IMR-90 (cell line): ENCODE data around the gene ZFAND2B. TPM values are rescaled to one million over a fixed set of nuclear protein-coding genes. Genes with fewer than 3 reads are reported as not detected.
A peak's percentile ranks its signal among the peaks of the same experiment; 100 is the strongest.

ENCODE experiments used
- ATAC-seq: fragments of 200-7000 bp; cut with Tn5 transposase; 2 replicates; pipeline ENCODE4 v1.9.1; 2020; ENCODE audit warnings: low read depth, mild to moderate bottlenecking, moderate library complexity
- BruUV-seq: library from RNA; stranded (reverse); fragments of 400-500 nt; replicated peaks from 2 replicates; lab custom pipeline; 2021; lab: Mats Ljungman, UMichigan
- CTCF ChIA-PET: fragments of 300-600 bp; formaldehyde crosslinking; extraction: SDS; loops from one replicate; lab custom pipeline; 2021; ENCODE audit warnings: antibody characterized with exemption; lab: Yijun Ruan, JAX
- POLR2A ChIA-PET: fragments of 300-600 bp; sonication (Branson Sonifier 250); formaldehyde crosslinking; loops from one replicate; lab custom pipeline; 2022; ENCODE audit warnings: antibody characterized with exemption; ENCODE audit not compliant: unreplicated experiment; lab: Charles Lee
- DNase-seq: peaks from one replicate; pipeline ENCODE4 v3.0.0; 2013
- H2AFZ ChIP-seq: replicated peaks from 2 replicates; pipeline ENCODE3; 2013; ENCODE audit warnings: low read length, mild to moderate bottlenecking; ENCODE audit not compliant: poor library complexity
- H2AK5ac ChIP-seq: 2 replicates; pipeline ENCODE4 v1.6.1; 2013; ENCODE audit warnings: low read depth, low read length, inconsistent platforms
- H2AK9ac ChIP-seq: replicated peaks from 2 replicates; pipeline ENCODE3; 2013; ENCODE audit warnings: mild to moderate bottlenecking, low read depth, low read length, moderate library complexity; ENCODE audit not compliant: poor library complexity
- H2BK120ac ChIP-seq: 2 replicates; pipeline ENCODE4 v1.6.1; 2013; ENCODE audit warnings: low read depth, low read length, inconsistent platforms
- H2BK15ac ChIP-seq: 3 replicates; pipeline ENCODE4 v1.6.1; 2013; ENCODE audit warnings: low read depth, low read length, inconsistent platforms
- H2BK20ac ChIP-seq: 2 replicates; pipeline ENCODE4 v1.6.1; 2013; ENCODE audit warnings: low read depth, mild to moderate bottlenecking, inconsistent platforms, low read length, moderate library complexity
- H2BK5ac ChIP-seq: 2 replicates; pipeline ENCODE4 v1.6.1; 2013; ENCODE audit warnings: mild to moderate bottlenecking, low read depth, low read length, inconsistent platforms; ENCODE audit not compliant: poor library complexity, severe bottlenecking
- H3K14ac ChIP-seq: replicated peaks from 2 replicates; pipeline ENCODE4 v1.6.1; 2013; ENCODE audit warnings: low read depth, low read length, inconsistent platforms
- H3K18ac ChIP-seq: 2 replicates; pipeline ENCODE4 v1.6.1; 2013; ENCODE audit warnings: low read depth, low read length, control low read depth
- H3K23ac ChIP-seq: 2 replicates; pipeline ENCODE4 v1.6.1; 2013; ENCODE audit warnings: low read depth, low read length, inconsistent platforms
- H3K27ac ChIP-seq: 2 replicates; pipeline ENCODE4 v1.5.1; 2013; ENCODE audit warnings: mild to moderate bottlenecking, control low read depth, low read length; ENCODE audit not compliant: insufficient read depth
- H3K27me3 ChIP-seq: 2 replicates; pipeline ENCODE4 v1.6.1; 2013; ENCODE audit warnings: low read length; ENCODE audit not compliant: control insufficient read depth, insufficient read depth
- H3K36me3 ChIP-seq: 2 replicates; pipeline ENCODE4 v1.6.1; 2013; ENCODE audit warnings: low read length, mixed read lengths; ENCODE audit not compliant: control insufficient read depth, insufficient read depth
- H3K4ac ChIP-seq: 2 replicates; pipeline ENCODE4 v1.6.1; 2013; ENCODE audit warnings: low read depth, low read length, inconsistent platforms
- H3K4me1 ChIP-seq: 2 replicates; pipeline ENCODE4 v1.6.1; 2013; ENCODE audit warnings: low read length, mixed read lengths; ENCODE audit not compliant: control insufficient read depth, insufficient read depth
- H3K4me2 ChIP-seq: 2 replicates; pipeline ENCODE4 v1.6.1; 2013; ENCODE audit warnings: low read depth, mild to moderate bottlenecking, control low read depth, low read length, moderate library complexity
- H3K4me3 ChIP-seq: 2 replicates; pipeline ENCODE4 v1.5.1; 2013; ENCODE audit warnings: low read depth, mild to moderate bottlenecking, control low read depth, low read length, moderate library complexity; ENCODE audit not compliant: insufficient read depth
- H3K56ac ChIP-seq: 2 replicates; pipeline ENCODE4 v1.6.1; 2013; ENCODE audit warnings: low read length, inconsistent platforms; ENCODE audit not compliant: insufficient read depth; ENCODE audit errors: extremely low read depth
- H3K79me1 ChIP-seq, 2 experiments: 2 replicates each; pipeline ENCODE4 v1.6.1; 2013; ENCODE audit warnings: low read length in 2 of 2, inconsistent platforms in 1 of 2, low read depth in 1 of 2
- H3K9ac ChIP-seq: 2 replicates; pipeline ENCODE4 v1.6.1; 2013; ENCODE audit warnings: low read depth, low read length, control low read depth
- H3K9me1 ChIP-seq: 2 replicates; pipeline ENCODE4 v1.6.1; 2013; ENCODE audit warnings: low read length, inconsistent platforms; ENCODE audit not compliant: insufficient read depth
- H3K9me3 ChIP-seq: 2 replicates; pipeline ENCODE4 v1.6.1; 2013; ENCODE audit warnings: low read length; ENCODE audit not compliant: control insufficient read depth, insufficient read depth
- H4K20me1 ChIP-seq: 2 replicates; pipeline ENCODE4 v1.6.1; 2013; ENCODE audit warnings: low read length, inconsistent platforms; ENCODE audit not compliant: insufficient read depth
- H4K5ac ChIP-seq: 2 replicates; pipeline ENCODE4 v1.6.1; 2013; ENCODE audit warnings: mild to moderate bottlenecking, low read depth, low read length, control low read depth
- H4K8ac ChIP-seq, 2 experiments: 2 replicates each; pipeline ENCODE4 v1.6.1; 2013; ENCODE audit warnings: low read depth in 2 of 2, low read length in 2 of 2, control low read depth in 1 of 2, inconsistent platforms in 1 of 2
- H4K91ac ChIP-seq: 2 replicates; pipeline ENCODE4 v1.6.1; 2013; ENCODE audit warnings: low read depth, low read length, inconsistent platforms; ENCODE audit not compliant: insufficient read depth
- BHLHE40 ChIP-seq: fragments of 150-350 bp; IDR thresholded peaks from 2 replicates; pipeline ENCODE4 v1.6.1; 2016; ENCODE audit warnings: mild to moderate bottlenecking, low read depth, low read length
- CEBPB ChIP-seq: IDR thresholded peaks from 2 replicates; pipeline ENCODE4 v1.6.1; 2012; ENCODE audit warnings: low read depth, low read length, improper control_type of control experiment
- CHD1 ChIP-seq: IDR thresholded peaks from 2 replicates; pipeline ENCODE4 v1.6.1; 2012; ENCODE audit warnings: low read depth, low read length, improper control_type of control experiment
- FOS ChIP-seq: fragments of 150-350 bp; IDR thresholded peaks from 2 replicates; pipeline ENCODE4 v1.6.1; 2016; ENCODE audit warnings: low read depth, low read length
- MAZ ChIP-seq: IDR thresholded peaks from 2 replicates; pipeline ENCODE4 v1.6.1; 2012; ENCODE audit warnings: low read depth, mild to moderate bottlenecking, low read length, improper control_type of control experiment, moderate library complexity, borderline replicate concordance
- MXI1 ChIP-seq: IDR thresholded peaks from 2 replicates; pipeline ENCODE4 v1.6.1; 2012; ENCODE audit warnings: low read depth, mild to moderate bottlenecking, low read length, moderate library complexity, borderline replicate concordance
- NFE2L2 ChIP-seq: fragments of 150-350 bp; IDR thresholded peaks from 2 replicates; pipeline ENCODE4 v1.6.1; 2016; ENCODE audit warnings: low read depth, mild to moderate bottlenecking, low read length
- POLR2A ChIP-seq: IDR thresholded peaks from 2 replicates; pipeline ENCODE4 v1.6.1; 2012; ENCODE audit warnings: mild to moderate bottlenecking, low read depth, low read length
- RCOR1 ChIP-seq: IDR thresholded peaks from 2 replicates; pipeline ENCODE4 v1.6.1; 2012; ENCODE audit warnings: mild to moderate bottlenecking, low read length, improper control_type of control experiment; ENCODE audit not compliant: insufficient replicate concordance
- RFX5 ChIP-seq: IDR thresholded peaks from 2 replicates; pipeline ENCODE4 v1.8.0; 2012; ENCODE audit warnings: low read depth, mild to moderate bottlenecking, low read length, moderate library complexity
- WGBS, 2 experiments: methylation state at CpG; one replicate each; pipeline versions ENCODE4 v1.1.5 to v1.1.7; 2013; ENCODE audit warnings: missing lambda C conversion rate in 2 of 2; ENCODE audit not compliant: insufficient read length in 1 of 2; ENCODE audit errors: extremely low coverage in 2 of 2; 5-methylcytosine and 5-hydroxymethylcytosine counted together
- dilution Hi-C: fragments of 300-500 bp; cut with HindIII; formaldehyde crosslinking; loops from one replicate; pipeline ENCODE4 v1.14.3; 2018; ENCODE audit warnings: low sequenced_read_pairs; ENCODE audit not compliant: unreplicated experiment
- in situ Hi-C: fragments of 300-500 bp; cut with MboI; formaldehyde crosslinking; loops from 3 replicates; pipeline ENCODE4 v1.14.3; 2019; ENCODE audit warnings: low sequenced_read_pairs, inconsistent platforms, mixed read lengths
- intact Hi-C: fragments of 100-400 bp; cut with micrococcal nuclease; formaldehyde crosslinking; loops from 2 replicates; pipeline ENCODE4 v1.10.0; 2022
- polyA plus RNA-seq, 3 experiments: library from polyadenylated mRNA; depleted of rRNA; stranded (reverse); fragments of >200 nt; gene quantifications; 2 replicates each; pipeline ENCODE4 v1.2.3, GENCODE V29; 2012; ENCODE audit warnings: low replicate concordance in 1 of 3
- total RNA-seq: library from RNA; depleted of rRNA; stranded (reverse); fragments of >200 nt; gene quantifications from 2 replicates; pipeline ENCODE4 v1.2.3, GENCODE V29; 2012
- TF ChIP-seq, protein P1 (sequence below): fragments of 150-350 bp; IDR thresholded peaks from 2 replicates; pipeline ENCODE4 v1.6.1; 2017; ENCODE audit warnings: mild to moderate bottlenecking, antibody characterized with exemption, low read length, low read depth
- TF ChIP-seq, protein P2 (sequence below): fragments of 150-350 bp; IDR thresholded peaks from 2 replicates; pipeline ENCODE4 v1.6.1; 2016; ENCODE audit warnings: low read depth, mild to moderate bottlenecking, low read length, moderate library complexity, borderline replicate concordance
- TF ChIP-seq, protein P3 (sequence below): conservative IDR thresholded peaks from 2 replicates; pipeline ENCODE4 v1.5.1; 2012; ENCODE audit warnings: mild to moderate bottlenecking, low read depth, low read length, improper control_type of control experiment

ZFAND2B gene
- total and polyA plus RNA-seq, 2 of the 4 experiments (the other 2 are of a cell fraction), result 25.5 to 38.3 TPM

DNA sequence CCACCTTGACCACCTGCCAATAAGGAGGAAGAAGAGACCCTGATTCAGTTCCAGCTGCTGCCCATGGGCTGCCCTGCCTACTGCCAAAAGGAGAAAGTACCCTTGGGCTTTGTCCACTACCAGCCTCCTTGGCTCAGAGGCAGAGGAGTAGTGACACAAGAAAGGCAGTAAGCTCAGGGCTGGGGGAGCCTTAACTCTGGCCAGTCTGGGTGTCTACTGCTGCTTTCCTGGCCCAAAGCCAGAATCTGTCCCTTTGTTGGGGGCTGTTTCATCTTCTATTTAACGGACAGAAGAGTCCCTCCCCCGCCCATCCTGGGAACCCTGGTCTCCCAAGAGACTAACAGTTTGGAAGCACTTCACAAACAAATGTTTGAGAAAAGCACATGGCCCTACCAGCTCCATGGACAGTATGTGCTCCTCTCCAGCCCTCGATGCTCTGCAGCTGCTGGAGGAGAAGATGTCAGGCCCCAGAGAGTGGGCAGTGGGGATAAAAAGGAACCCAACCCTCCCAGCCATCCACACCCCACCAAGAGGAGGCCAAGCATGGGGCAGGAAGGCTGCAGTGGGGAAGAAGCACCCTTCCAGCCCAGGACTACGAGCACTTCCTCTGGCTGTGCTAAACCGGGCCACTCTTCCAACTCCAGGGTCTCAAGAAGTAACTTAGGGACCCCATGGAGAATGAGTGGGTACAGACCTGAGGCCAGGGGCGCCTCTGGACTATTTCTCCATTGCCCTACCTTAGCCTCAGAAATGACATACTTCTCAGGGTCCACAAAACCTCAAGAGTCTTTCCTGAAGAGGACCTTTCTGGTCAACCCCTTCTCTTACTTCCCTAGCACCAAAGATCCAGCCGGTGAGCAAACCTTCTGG is 21.7 kb downstream of the ZFAND2B start:
- Histone ChIP-seq H2BK15ac (0 out of 3 replicates have a peak overlapping the region, but pooled peaks have one; percentile 25), H3K23ac (peak overlapping the region; percentile 87), H3K14ac (peak overlapping the region; percentile 93), H4K20me1 (no peaks in the 10 kb centered on the region), H3K27ac (peak overlapping the region; percentile 70), H2BK20ac (no peak overlapping the region), H2AK5ac (peak overlapping the region; percentile 60), H2BK5ac (peak overlapping the region; percentile 71), H4K8ac (peak overlapping the region; percentile 26 to 66; a peak in 2 of 4 replicates), H3K9me1 (peaks cover 8% of the 10 kb centered on the region; the same call in 1 of the 2 replicates), H3K56ac (peak overlapping the region; percentile 69; the same call in 1 of the 2 replicates), H2AFZ (peak overlapping the region; percentile 99), H3K27me3 (no peaks in the 10 kb centered on the region), H3K4me2 (peak overlapping the region; percentile 93), H2BK120ac (no peak overlapping the region), H3K36me3 (peaks cover 38% of the 10 kb centered on the region), H3K4me1 (peaks cover 5% of the 10 kb centered on the region), H3K18ac (no peak overlapping the region), H3K4me3 (peak overlapping the region; percentile 79), H3K79me1 (peaks cover 46 to 58% of the 10 kb centered on the region in 2 experiments), H3K9me3 (no peaks in the 10 kb centered on the region), H2AK9ac (peak overlapping the region; percentile 94), H3K9ac (peak overlapping the region; percentile 82), H4K91ac (peak overlapping the region; percentile 68), H4K5ac (peak overlapping the region; percentile 31), H3K4ac (peak overlapping the region; percentile 51)
- intact Hi-C loops (no loop called here), in situ Hi-C loops (no loop called here), dilution Hi-C loops (no loop called here)
- ChIA-PET POLR2A (interaction anchor here (0.7 to 1.1 kb wide), 2 partner anchors 16 to 21 kb away, joined by 6 to 18 read pairs; no protein-coding TSS in a partner anchor), CTCF (interaction anchor here (0.6 to 1.4 kb wide), 3 partner anchors 50 to 137 kb away, joined by 4 to 8 read pairs (median 5); no protein-coding TSS in a partner anchor)
- no TSS peak for BruUV-seq
- DNase-seq, result no peak
- WGBS, 2 experiments, result 0% methylated on average over 1 of the region's 7 CpGs; no CpG with 5 or more reads in 1 of the 2 experiments
- TF ChIP-seq MXI1 (no peak), CEBPB (no peak), POLR2A (no peak), NFE2L2 (no peak), FOS (no peak), CHD1 (no peak), RCOR1 (no peak), MAZ (no peak), BHLHE40 (no peak), RFX5 (no peak)
- TF ChIP-seq, protein P1, sequence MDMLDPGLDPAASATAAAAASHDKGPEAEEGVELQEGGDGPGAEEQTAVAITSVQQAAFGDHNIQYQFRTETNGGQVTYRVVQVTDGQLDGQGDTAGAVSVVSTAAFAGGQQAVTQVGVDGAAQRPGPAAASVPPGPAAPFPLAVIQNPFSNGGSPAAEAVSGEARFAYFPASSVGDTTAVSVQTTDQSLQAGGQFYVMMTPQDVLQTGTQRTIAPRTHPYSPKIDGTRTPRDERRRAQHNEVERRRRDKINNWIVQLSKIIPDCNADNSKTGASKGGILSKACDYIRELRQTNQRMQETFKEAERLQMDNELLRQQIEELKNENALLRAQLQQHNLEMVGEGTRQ, result no peak
- TF ChIP-seq, protein P2, sequence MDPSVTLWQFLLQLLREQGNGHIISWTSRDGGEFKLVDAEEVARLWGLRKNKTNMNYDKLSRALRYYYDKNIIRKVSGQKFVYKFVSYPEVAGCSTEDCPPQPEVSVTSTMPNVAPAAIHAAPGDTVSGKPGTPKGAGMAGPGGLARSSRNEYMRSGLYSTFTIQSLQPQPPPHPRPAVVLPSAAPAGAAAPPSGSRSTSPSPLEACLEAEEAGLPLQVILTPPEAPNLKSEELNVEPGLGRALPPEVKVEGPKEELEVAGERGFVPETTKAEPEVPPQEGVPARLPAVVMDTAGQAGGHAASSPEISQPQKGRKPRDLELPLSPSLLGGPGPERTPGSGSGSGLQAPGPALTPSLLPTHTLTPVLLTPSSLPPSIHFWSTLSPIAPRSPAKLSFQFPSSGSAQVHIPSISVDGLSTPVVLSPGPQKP, result no peak
- TF ChIP-seq, protein P3, sequence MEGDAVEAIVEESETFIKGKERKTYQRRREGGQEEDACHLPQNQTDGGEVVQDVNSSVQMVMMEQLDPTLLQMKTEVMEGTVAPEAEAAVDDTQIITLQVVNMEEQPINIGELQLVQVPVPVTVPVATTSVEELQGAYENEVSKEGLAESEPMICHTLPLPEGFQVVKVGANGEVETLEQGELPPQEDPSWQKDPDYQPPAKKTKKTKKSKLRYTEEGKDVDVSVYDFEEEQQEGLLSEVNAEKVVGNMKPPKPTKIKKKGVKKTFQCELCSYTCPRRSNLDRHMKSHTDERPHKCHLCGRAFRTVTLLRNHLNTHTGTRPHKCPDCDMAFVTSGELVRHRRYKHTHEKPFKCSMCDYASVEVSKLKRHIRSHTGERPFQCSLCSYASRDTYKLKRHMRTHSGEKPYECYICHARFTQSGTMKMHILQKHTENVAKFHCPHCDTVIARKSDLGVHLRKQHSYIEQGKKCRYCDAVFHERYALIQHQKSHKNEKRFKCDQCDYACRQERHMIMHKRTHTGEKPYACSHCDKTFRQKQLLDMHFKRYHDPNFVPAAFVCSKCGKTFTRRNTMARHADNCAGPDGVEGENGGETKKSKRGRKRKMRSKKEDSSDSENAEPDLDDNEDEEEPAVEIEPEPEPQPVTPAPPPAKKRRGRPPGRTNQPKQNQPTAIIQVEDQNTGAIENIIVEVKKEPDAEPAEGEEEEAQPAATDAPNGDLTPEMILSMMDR, result no peak
- no peak for ATAC-seq
